Heart right ventricle (tissue), 16 donors: ENCODE measurements around the gene SESTD1. TPM values are rescaled to one million over a fixed set of nuclear protein-coding genes. Genes with fewer than 3 reads are reported as not detected.

Experiments used
- ATAC-seq, 8 donors: fragments of 200-7000 bp; cut with Tn5 transposase; one replicate each; pipeline ENCODE4 v1.9.1; 2020; ENCODE audit warnings: mild to moderate bottlenecking in 8 of 8, moderate library complexity in 8 of 8, moderate number of reproducible peaks in 1 of 8
- DNase-seq, 2 donors: peaks; one replicate each; pipeline ENCODE4 v3.0.0-alpha.2; 2020
- H3K27ac ChIP-seq, 10 donors: fragments of 200-600 bp; sonication (generic) in 2 of 10; one replicate each; pipeline versions ENCODE4 v1.5.0 to v1.8.0; 2020 to 2022; ENCODE audit warnings: mild to moderate bottlenecking in 3 of 10
- H3K27me3 ChIP-seq, 7 donors: fragments of 200-600 bp; one replicate each; pipeline ENCODE4 v1.8.0; 2021 to 2022; ENCODE audit warnings: mild to moderate bottlenecking in 2 of 7
- H3K36me3 ChIP-seq, 9 donors: fragments of 200-600 bp; sonication (generic) in 1 of 9; one replicate each; pipeline versions ENCODE4 v1.5.0 to v1.8.0; 2020 to 2022; ENCODE audit warnings: mild to moderate bottlenecking in 2 of 9
- H3K4me1 ChIP-seq, 9 donors: fragments of 200-600 bp; sonication (generic) in 1 of 9; one replicate each; pipeline versions ENCODE4 v1.5.0 to v1.8.0; 2020 to 2022; ENCODE audit warnings: mild to moderate bottlenecking in 4 of 9
- H3K4me3 ChIP-seq, 10 donors: fragments of 200-600 bp; sonication (generic) in 2 of 10; one replicate each; pipeline versions ENCODE4 v1.5.0 to v1.8.0; 2020 to 2022; ENCODE audit warnings: mild to moderate bottlenecking in 7 of 10, moderate library complexity in 2 of 10
- H3K9me3 ChIP-seq, 11 donors: fragments of 200-600 bp in 10 of 11; sonication (generic) in 2 of 11; one replicate each; pipeline versions ENCODE4 v1.5.0 to v1.8.0; 2013 to 2022; ENCODE audit warnings: mild to moderate bottlenecking in 2 of 11, control low read depth in 1 of 11, moderate library complexity in 1 of 11
- WGBS, 2 donors: extraction: QIAGEN DNeasy Blood & Tissue Kit; methylation state at CpG; one replicate each; pipeline ENCODE4 v1.1.7; 2013; ENCODE audit warnings: inconsistent platforms in 1 of 2; 5-methylcytosine and 5-hydroxymethylcytosine counted together
- intact Hi-C, 10 donors: fragments of 100-400 bp; cut with DNase I; formaldehyde crosslinking; loops; one replicate each; pipeline versions ENCODE4 v1.11.1 to v1.14.2; 2022
- polyA plus RNA-seq, 2 donors: library from polyadenylated mRNA; stranded (reverse); fragments of 200-250 nt; gene quantifications; one replicate each; pipeline ENCODE4 v1.2.3, GENCODE V29; 2013
- total RNA-seq, 10 donors: library from RNA; stranded (reverse); fragmentation: NEBNext Ultra II Directional in 3 of 10; extraction: Animal tissue kit (Norgen Biotek cat#: 25700) in 3 of 10; gene quantifications; one replicate each; pipeline versions ENCODE4 v1.2.1 to v1.2.4, GENCODE V29; 2021 to 2023
- TF ChIP-seq, protein P1 (sequence below), 9 donors: fragments of 200-600 bp; sonication (generic) in 2 of 9; IDR thresholded peaks; one replicate each; pipeline versions ENCODE4 v1.5.0 to v1.8.0; 2021 to 2022; ENCODE audit warnings: antibody characterized with exemption in 9 of 9, mild to moderate bottlenecking in 5 of 9, moderate library complexity in 1 of 9
- donor health status: Arrhythmogenic right ventricular cardiomyopathy.
- donor health status: ischemic (EF 13 %, LVEDD 7.1; RV severe dilation, severe dysfunction).
- donor health status: healthy with polysubstance abuse.
- donor health status: DM: no; HTN: yes; CAD: no.
- donor health status: DM: no; HTN: no; CAD: no.
- donor health status: ischemic (EF 25% LVEDD 6.9; RV normal size, moderate dysfunction).
- donor health status: ischemic (EF 25% LVEDD 5.7; RV mildly dilated, moderate dysfunction).
- donor health status: healthy.
- donor health status: DM: yes; HTN: yes; CAD: no.
- donor health status: Ischemic cardiomyopathy.
- donor health status: ischemic (EF 35%, LVEDD 5.7; RV mildly dilated, moderate dysfunction).
- donor health status: nonischemic (EF 11% LVEDD 7.7; RV severe dilation, severe dysfunction).
- donor health status: DM: yes; HTN: yes; CAD: no.
- donor health status: PGD.
- donor health status: ischemic (EF 29% LVEDD 5.4; RV normal size, mild dysfunction).
- donor health status: nonischemic (EF 23%, LVEDD 6.1; RV moderate dilation, normal function).

The SESTD1 gene
- total and polyA plus RNA-seq, 12 donors, result 6.0 to 41.7 (median 33.5) TPM

- TF ChIP-seq, protein P1, sequence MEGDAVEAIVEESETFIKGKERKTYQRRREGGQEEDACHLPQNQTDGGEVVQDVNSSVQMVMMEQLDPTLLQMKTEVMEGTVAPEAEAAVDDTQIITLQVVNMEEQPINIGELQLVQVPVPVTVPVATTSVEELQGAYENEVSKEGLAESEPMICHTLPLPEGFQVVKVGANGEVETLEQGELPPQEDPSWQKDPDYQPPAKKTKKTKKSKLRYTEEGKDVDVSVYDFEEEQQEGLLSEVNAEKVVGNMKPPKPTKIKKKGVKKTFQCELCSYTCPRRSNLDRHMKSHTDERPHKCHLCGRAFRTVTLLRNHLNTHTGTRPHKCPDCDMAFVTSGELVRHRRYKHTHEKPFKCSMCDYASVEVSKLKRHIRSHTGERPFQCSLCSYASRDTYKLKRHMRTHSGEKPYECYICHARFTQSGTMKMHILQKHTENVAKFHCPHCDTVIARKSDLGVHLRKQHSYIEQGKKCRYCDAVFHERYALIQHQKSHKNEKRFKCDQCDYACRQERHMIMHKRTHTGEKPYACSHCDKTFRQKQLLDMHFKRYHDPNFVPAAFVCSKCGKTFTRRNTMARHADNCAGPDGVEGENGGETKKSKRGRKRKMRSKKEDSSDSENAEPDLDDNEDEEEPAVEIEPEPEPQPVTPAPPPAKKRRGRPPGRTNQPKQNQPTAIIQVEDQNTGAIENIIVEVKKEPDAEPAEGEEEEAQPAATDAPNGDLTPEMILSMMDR (IDR thresholded peaks at IDR 0.05), result no peak
Measured at GRCh38 chr2:179265082-179265510, 464 bp upstream of the SESTD1 start.

DNA sequence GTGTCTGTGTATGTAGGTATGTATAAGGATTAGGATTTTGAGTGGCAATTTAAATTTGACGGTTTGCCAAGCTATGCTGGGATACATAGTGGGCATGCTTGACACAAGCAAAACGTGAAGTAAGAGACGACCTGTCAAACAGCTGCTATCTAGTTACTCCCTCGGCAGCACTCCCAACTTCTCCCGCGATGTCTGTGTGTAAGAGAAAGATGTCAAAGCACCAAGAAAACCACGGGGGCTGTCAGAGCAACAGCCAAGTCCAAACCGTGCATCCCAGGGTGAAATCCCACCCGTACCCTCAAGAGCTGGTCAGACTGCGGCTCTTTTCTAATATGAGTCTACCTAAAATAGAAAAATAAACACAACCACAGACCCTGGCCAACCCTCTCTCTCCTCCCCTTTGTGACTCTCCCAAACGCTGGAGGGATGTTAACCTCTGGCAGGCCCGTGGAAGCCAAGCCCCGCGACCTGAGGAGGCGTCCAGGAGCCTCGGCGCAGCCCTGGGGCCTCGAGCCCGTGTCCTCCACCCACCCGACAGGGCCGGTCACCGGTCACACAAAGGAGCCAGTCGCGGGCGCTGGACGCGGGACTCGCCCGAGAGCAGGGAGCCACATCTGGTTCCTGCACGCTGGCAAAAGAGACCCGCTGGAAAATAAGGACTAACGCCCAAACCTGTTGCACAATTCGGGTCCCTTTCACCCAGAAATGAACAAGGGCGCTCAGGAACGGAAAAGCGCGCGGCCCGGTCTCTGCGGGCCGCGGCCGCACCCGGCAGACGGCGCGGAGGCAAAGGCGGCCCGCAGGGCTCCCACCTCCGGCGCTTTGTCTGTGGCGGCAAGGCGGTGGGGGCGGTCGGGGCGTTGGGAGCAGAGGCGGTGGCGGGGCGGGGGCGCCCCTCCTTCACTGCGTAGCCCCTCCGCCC lies 925 bp downstream of the SESTD1 start:
- H3K4me1 ChIP-seq, result peaks cover 0 to 47% (median 19%) of the 10 kb centered on the region in 9 donors
- peak; percentile 45 to 75 (median 58) for ATAC-seq
- intact Hi-C loops, result loop anchor here in 1 of 10 donors (10.0 kb wide), 1 partner anchor 49 kb away; no protein-coding TSS in a partner anchor

More at GRCh38 chr2:179265082-179265510, 464 bp upstream of the SESTD1 start:
- Histone ChIP-seq H3K9me3 (no peaks in the 10 kb centered on the region), H3K27me3 (no peaks in the 10 kb centered on the region), H3K27ac (peak overlapping the region; percentile 67 to 94 (median 82)), H3K36me3 (no peaks in the 10 kb centered on the region), H3K4me3 (peak overlapping the region; percentile 20 to 85 (median 76)), H3K4me1 (peaks cover 0 to 50% (median 15%) of the 10 kb centered on the region in 9 donors)
- ATAC-seq (peak in 7 of 8 donors; percentile 19 to 64 (median 30)), DNase-seq (no peak)
- WGBS, 2 donors, result 48 to 52% methylated on average over 5 of the region's 5 CpGs
- intact Hi-C loops, result loop anchor here in 1 of 10 donors (10.0 kb wide), 1 partner anchor 50 kb away; no protein-coding TSS in a partner anchor

GRCh38 chr2:179263015-179263414 lies 1.6 kb downstream of the SESTD1 start:
- ATAC-seq, result peak in 1 of 8 donors; percentile 27
- Histone ChIP-seq H3K36me3 (no peaks in the 10 kb centered on the region), H3K9me3 (no peaks in the 10 kb centered on the region), H3K4me3 (peak overlapping the region; percentile 44 to 85 (median 76)), H3K27ac (peak overlapping the region in 8 of 10 donors; percentile 73 to 94 (median 84)), H3K27me3 (no peaks in the 10 kb centered on the region), H3K4me1 (peaks cover 0 to 42% (median 21%) of the 10 kb centered on the region in 9 donors)
- TF ChIP-seq, protein P1 (IDR thresholded peaks at IDR 0.05), result no peak
- intact Hi-C loops, result loop anchor here in 1 of 10 donors (10.0 kb wide), 1 partner anchor 48 kb away; no protein-coding TSS in a partner anchor
- 34 to 49% methylated on average over 4 of the region's 4 CpGs for WGBS, 2 donors
- DNase-seq, result no peak

More for the DNA sequence above, 925 bp downstream of the SESTD1 start:
- DNase-seq, result peak; percentile 41 to 59
- TF ChIP-seq, protein P1 (IDR thresholded peaks at IDR 0.05), result no peak
- no peaks in the 10 kb centered on the region for H3K9me3 ChIP-seq
- H3K4me3 ChIP-seq, result peak overlapping the region; percentile 44 to 85 (median 76)
- H3K27me3 ChIP-seq, result no peaks in the 10 kb centered on the region
- H3K36me3 ChIP-seq, result no peaks in the 10 kb centered on the region
- peak overlapping the region; percentile 67 to 94 (median 82) for H3K27ac ChIP-seq
- WGBS, 2 donors, result 0% methylated on average over 49 to 61 of the region's 62 CpGs

DNA sequence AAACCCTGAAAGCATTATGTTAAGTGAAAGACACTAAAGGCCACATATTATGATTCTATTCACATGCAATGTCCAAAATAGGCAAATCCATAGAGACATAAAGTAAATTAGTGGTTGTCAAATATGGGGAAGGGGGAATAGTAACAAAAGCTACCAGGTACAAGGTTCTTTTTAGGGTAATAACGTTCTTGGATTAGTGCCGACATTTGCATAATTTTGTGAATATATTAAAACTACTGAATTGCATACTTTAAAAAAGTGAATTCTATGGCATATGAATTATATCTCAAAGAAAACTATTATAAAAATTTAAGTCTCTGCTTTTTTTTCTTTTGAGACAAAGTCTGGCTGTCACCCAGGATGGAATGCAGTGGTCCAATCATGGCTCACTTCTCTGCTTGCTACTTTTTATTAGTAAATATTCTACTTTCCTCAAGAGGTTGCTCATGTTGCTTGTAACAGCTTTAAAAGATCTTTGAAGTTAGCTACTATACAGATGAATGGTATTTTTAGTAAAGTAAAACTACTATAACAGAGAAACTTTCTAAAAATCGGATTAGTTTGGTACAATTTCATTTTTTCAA lies 2.5 kb downstream of the SESTD1 start:
- intact Hi-C loops, result loop anchor here in 1 of 10 donors (10.0 kb wide), 1 partner anchor 47 kb away; no protein-coding TSS in a partner anchor
- no peak for ATAC-seq

More for the DNA sequence above, 2.5 kb downstream of the SESTD1 start:
- TF ChIP-seq, protein P1 (IDR thresholded peaks at IDR 0.05), result no peak
- peak overlapping the region in 2 of 10 donors; percentile 81 to 85 for H3K4me3 ChIP-seq
- no peaks in the 10 kb centered on the region for H3K9me3 ChIP-seq
- no peaks in the 10 kb centered on the region for H3K27me3 ChIP-seq
- H3K4me1 ChIP-seq, result peaks cover 0 to 41% (median 21%) of the 10 kb centered on the region in 9 donors
- no peaks in the 10 kb centered on the region for H3K36me3 ChIP-seq
- 88 to 89% methylated on average over 3 of the region's 3 CpGs for WGBS, 2 donors
- no peak for DNase-seq
- H3K27ac ChIP-seq, result peak overlapping the region in 1 of 10 donors; percentile 94
